Kidney epithelial cell (primary cell): ENCODE data around the gene DPYD. TPM values are rescaled to one million over a fixed set of nuclear protein-coding genes. Genes with fewer than 3 reads are reported as not detected.

Experiments
- DNase-seq: peaks from one replicate; pipeline ENCODE4 v3.0.0-alpha.2; 2010; ENCODE audit warnings: low read depth
- H3K27me3 ChIP-seq: 2 replicates; pipeline ENCODE4 v1.6.0; 2011; ENCODE audit warnings: low read length; ENCODE audit not compliant: control insufficient read depth, insufficient read depth
- H3K36me3 ChIP-seq: 2 replicates; pipeline ENCODE4 v1.5.1; 2011; ENCODE audit warnings: low read length; ENCODE audit not compliant: control insufficient read depth, insufficient read depth
- H3K4me3 ChIP-seq: 2 replicates; pipeline ENCODE4 v1.5.1; 2011; ENCODE audit warnings: low read depth, mild to moderate bottlenecking, control low read depth, low read length
- CTCF ChIP-seq: IDR thresholded peaks from 2 replicates; pipeline ENCODE4 v1.5.1; 2011; ENCODE audit warnings: mild to moderate bottlenecking, moderate library complexity, low read length, control low read depth, inconsistent platforms; ENCODE audit not compliant: insufficient read depth, poor library complexity, severe bottlenecking
- total RNA-seq: library from RNA; depleted of rRNA; stranded (reverse); fragments of >200 nt; gene quantifications from 2 replicates; pipeline ENCODE4 v1.2.3, GENCODE V29; 2015

Gene DPYD
- total RNA-seq, 1 donor from 2014 or later: 1.6 TPM

- DNase-seq: no peak
- TF ChIP-seq CTCF: no peak
- no peaks in the 10 kb centered on the region for H3K27me3 ChIP-seq
- H3K4me3 ChIP-seq: no peak overlapping the region
- H3K36me3 ChIP-seq: no peaks in the 10 kb centered on the region
Observed at GRCh38 chr1:97898948-97899347, 21.9 kb downstream of the DPYD start.

GRCh38 chr1:97895278-97895677 lies 25.6 kb downstream of the DPYD start:
- H3K27me3 ChIP-seq: no peaks in the 10 kb centered on the region
- no peak for TF ChIP-seq CTCF

GRCh38 chr1:97893844-97894243 lies 27.0 kb downstream of the DPYD start:
- no peaks in the 10 kb centered on the region for H3K27me3 ChIP-seq
- no peak overlapping the region for H3K4me3 ChIP-seq
- no peak for DNase-seq
- TF ChIP-seq CTCF: no peak
- no peaks in the 10 kb centered on the region for H3K36me3 ChIP-seq

More at GRCh38 chr1:97895278-97895677, 25.6 kb downstream of the DPYD start:
- Histone ChIP-seq H3K36me3 (no peaks in the 10 kb centered on the region), H3K4me3 (no peak overlapping the region)
- DNase-seq: no peak

GRCh38 chr1:97886199-97886598 lies 34.6 kb downstream of the DPYD start:
- Histone ChIP-seq H3K4me3 (no peak overlapping the region), H3K27me3 (no peaks in the 10 kb centered on the region), H3K36me3 (no peaks in the 10 kb centered on the region)
- TF ChIP-seq CTCF: no peak
- no peak for DNase-seq

GRCh38 chr1:97883823-97884222 lies 37.0 kb downstream of the DPYD start:
- no peak overlapping the region for H3K4me3 ChIP-seq
- no peak for DNase-seq
- no peaks in the 10 kb centered on the region for H3K36me3 ChIP-seq
- no peaks in the 10 kb centered on the region for H3K27me3 ChIP-seq
- TF ChIP-seq CTCF: no peak

- Histone ChIP-seq H3K4me3 (no peak overlapping the region), H3K36me3 (no peaks in the 10 kb centered on the region), H3K27me3 (no peaks in the 10 kb centered on the region)
- no peak for DNase-seq
- TF ChIP-seq CTCF: no peak
Observed at GRCh38 chr1:97877307-97877706, 43.5 kb downstream of the DPYD start.
